GM12875 (cell line): ENCODE data around the gene SMIM20.
A peak's percentile ranks its signal among the peaks of the same experiment; 100 is the strongest.
"Not testable (repeated sequence)": the region's sequence is repeated elsewhere in the genome, so short reads cannot be mapped to it uniquely, and the experiment has no call there.

Source experiments
- H3K4me3 ChIP-seq: one replicate; pipeline ENCODE4 v1.5.1; 2011; ENCODE audit warnings: low read depth, low read length, control low read depth
- TF ChIP-seq, protein P1 (sequence below): IDR thresholded peaks from 2 replicates; pipeline ENCODE4 v1.5.1; 2011; ENCODE audit warnings: low read depth, mild to moderate bottlenecking, control low read depth, inconsistent platforms, low read length, moderate library complexity, borderline replicate concordance; ENCODE audit not compliant: insufficient read depth

The SMIM20 gene

GRCh38 chr4:25905371-25905770 lies 8.6 kb upstream of the SMIM20 start:
- TF ChIP-seq, protein P1, sequence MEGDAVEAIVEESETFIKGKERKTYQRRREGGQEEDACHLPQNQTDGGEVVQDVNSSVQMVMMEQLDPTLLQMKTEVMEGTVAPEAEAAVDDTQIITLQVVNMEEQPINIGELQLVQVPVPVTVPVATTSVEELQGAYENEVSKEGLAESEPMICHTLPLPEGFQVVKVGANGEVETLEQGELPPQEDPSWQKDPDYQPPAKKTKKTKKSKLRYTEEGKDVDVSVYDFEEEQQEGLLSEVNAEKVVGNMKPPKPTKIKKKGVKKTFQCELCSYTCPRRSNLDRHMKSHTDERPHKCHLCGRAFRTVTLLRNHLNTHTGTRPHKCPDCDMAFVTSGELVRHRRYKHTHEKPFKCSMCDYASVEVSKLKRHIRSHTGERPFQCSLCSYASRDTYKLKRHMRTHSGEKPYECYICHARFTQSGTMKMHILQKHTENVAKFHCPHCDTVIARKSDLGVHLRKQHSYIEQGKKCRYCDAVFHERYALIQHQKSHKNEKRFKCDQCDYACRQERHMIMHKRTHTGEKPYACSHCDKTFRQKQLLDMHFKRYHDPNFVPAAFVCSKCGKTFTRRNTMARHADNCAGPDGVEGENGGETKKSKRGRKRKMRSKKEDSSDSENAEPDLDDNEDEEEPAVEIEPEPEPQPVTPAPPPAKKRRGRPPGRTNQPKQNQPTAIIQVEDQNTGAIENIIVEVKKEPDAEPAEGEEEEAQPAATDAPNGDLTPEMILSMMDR, result no peak
- H3K4me3 ChIP-seq, result no peak overlapping the region

GRCh38 chr4:25906113-25906512 lies 7.9 kb upstream of the SMIM20 start:
- H3K4me3 ChIP-seq, result not testable (repeated sequence)

DNA sequence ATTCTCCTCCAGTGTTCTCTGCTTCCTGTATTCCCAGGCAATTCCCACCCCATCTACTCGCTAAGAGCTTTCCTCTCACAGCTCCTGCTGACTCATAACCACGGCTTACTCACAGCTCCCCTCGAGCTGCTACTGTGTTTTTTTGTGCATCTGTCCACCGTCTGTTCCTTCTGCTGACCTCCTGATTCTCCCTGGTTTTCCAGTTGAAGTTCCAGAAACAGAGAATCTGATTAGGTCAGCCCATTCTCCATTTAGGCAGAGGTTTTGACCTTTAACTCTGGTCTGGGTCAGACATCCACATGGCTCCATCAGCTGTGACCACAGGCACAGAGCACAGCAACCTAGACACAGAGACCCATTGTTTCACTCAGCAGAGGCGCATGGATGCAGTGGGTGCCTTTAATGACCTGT lies 5.5 kb upstream of the SMIM20 start:
- TF ChIP-seq, protein P1, result no peak
- no peak overlapping the region for H3K4me3 ChIP-seq

DNA sequence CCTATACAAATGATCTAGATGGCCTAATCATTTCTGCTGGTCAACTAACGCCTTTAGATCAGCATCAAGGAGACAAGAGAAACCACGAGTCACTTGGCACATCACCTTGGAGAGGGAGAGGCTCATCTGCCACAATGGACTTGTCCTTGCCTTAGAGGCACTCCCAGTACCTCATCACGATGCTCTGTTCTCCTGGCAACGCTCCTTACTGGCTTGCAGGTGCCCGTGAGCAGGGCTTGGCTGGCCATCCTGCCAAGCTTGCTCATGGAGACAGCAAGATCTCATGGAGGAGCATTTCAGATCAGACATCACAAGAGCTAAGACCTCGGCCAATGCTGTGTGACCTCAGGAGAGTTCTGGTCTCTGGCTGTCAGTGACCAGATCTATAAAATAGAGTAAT lies 2.7 kb upstream of the SMIM20 start:
- TF ChIP-seq, protein P1, result no peak
- H3K4me3 ChIP-seq, result no peak overlapping the region

DNA sequence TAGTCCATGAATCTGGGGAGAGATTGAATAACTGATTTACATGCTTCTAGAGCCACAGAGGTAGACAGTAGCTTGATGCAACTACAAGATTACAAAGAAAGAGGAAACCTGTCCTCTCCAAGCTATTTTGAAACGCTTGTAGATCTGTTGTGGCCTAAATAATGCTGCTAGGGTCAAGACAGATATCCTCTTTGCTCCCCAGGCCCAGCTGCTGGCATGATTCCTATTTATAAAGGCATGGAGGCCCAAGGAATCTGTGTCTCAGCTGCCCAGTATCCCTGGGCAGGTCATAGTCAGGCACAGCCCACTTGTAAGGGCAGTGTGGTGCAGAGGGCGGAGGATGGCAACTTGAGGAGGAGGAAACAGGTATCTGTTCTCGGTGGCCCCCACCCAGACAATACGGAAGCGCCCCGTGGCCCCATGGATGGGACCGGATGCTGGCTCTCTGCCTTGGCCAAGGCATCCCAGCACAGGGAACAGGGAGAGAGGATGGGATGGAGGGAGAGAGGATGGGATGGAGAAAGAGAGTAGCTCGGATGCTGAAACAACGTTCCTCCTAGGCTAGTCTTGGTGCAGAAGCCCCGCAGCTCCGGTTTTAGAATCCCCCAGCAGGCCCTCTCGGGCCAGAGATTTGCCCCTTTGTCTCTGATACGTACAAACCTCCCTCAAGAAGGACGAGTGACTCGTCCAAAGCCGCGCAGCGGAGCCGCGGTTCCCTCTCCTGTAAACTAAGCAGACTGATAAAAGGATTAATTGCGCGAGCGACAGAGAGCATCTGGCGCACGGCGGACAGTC lies 767 bp upstream of the SMIM20 start:
- peak overlapping the region; percentile 73 for H3K4me3 ChIP-seq
- TF ChIP-seq, protein P1, result no peak

- peak overlapping the region; percentile 73 for H3K4me3 ChIP-seq
These were observed 791 bp downstream of the SMIM20 start for GRCh38 chr4:25914670-25915352.

DNA sequence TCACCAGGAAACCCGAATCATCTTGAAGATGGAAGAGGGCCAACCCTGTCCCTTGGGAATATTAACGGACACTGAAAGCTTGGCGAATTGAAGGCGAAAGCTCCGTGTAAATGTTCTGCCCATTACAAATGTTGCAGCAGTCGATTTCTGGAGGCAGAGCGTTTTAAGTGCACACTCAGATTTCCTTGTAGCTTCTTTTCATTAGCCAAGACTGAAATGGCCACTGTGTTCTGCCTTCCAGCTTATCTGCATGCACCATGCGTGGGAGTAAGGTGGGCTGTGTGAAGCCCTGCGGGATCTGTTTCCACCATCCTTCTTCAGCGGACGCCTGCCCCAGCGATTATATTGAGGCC lies 1.3 kb downstream of the SMIM20 start:
- H3K4me3 ChIP-seq, result no peak overlapping the region
- TF ChIP-seq, protein P1, result no peak

More at GRCh38 chr4:25914670-25915352, 791 bp downstream of the SMIM20 start:
- TF ChIP-seq, protein P1, result no peak
